Measurements from ENCODE around the gene DNMT1. TPM values are rescaled to one million over a fixed set of nuclear protein-coding genes. Genes with fewer than 3 reads are reported as not detected.

Gene DNMT1
- total RNA-seq, 1 experiment from 2014 or later = 210 TPM

- TF ChIP-seq ZNF532 (CRISPR knock-in tag; IDR thresholded peaks at IDR 0.05; ENCODE audit: borderline replicate concordance) = no peak
- TF ChIP-seq, protein P1, sequence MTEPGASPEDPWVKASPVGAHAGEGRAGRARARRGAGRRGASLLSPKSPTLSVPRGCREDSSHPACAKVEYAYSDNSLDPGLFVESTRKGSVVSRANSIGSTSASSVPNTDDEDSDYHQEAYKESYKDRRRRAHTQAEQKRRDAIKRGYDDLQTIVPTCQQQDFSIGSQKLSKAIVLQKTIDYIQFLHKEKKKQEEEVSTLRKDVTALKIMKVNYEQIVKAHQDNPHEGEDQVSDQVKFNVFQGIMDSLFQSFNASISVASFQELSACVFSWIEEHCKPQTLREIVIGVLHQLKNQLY (CRISPR knock-in tag; IDR thresholded peaks at IDR 0.05) = no peak
Measured at GRCh38 chr19:10224337-10224736, 29.6 kb upstream of the DNMT1 start (continued).

GRCh38 chr19:10223488-10224213, 28.9 kb upstream of the DNMT1 start:
- Mint-ChIP-seq H3K9me3 (peaks cover 4% of the 10 kb centered on the region; the same call in 1 of the 2 replicates), H3K27ac (no peak overlapping the region; the same call in 1 of the 2 replicates), H3K27me3 (ENCODE audit: low read depth) (no peaks in the 10 kb centered on the region), H3K4me1 (peaks cover 5% of the 10 kb centered on the region), H3K4me3 (no peak overlapping the region), H3K36me3 (peaks cover 8% of the 10 kb centered on the region)
- DNase-seq (ENCODE audit: low spot score) = no peak
- CTCF ChIA-PET = no interaction called here
- POLR2A ChIA-PET = no interaction called here
- ATAC-seq = no peak
- TF ChIP-seq NR3C1 (CRISPR knock-in tag; conservative IDR thresholded peaks at IDR 0.05; ENCODE audit: low read depth) (no peak), GABPB1 (CRISPR knock-in tag; IDR thresholded peaks at IDR 0.05) (no peak), EMX1 (CRISPR knock-in tag; IDR thresholded peaks at IDR 0.05) (no peak), MYBL2 (CRISPR knock-in tag; IDR thresholded peaks at IDR 0.05) (no peak), ZNF281 (CRISPR knock-in tag; IDR thresholded peaks at IDR 0.05) (no peak), USF2 (CRISPR knock-in tag; IDR thresholded peaks at IDR 0.05) (no peak), OVOL2 (CRISPR knock-in tag; IDR thresholded peaks at IDR 0.05; ENCODE audit: borderline replicate concordance) (no peak), PRDM15 (CRISPR knock-in tag; IDR thresholded peaks at IDR 0.05) (no peak), HMGA2 (CRISPR knock-in tag; IDR thresholded peaks at IDR 0.05) (no peak), NFYB (CRISPR knock-in tag; conservative IDR thresholded peaks at IDR 0.05; ENCODE audit: low read depth) (no peak), GTF2I (CRISPR knock-in tag; conservative IDR thresholded peaks at IDR 0.05) (no peak), SP1 (CRISPR knock-in tag; conservative IDR thresholded peaks at IDR 0.05) (no peak), E2F4 (CRISPR knock-in tag; IDR thresholded peaks at IDR 0.05; ENCODE audit: borderline replicate concordance, low read depth) (no peak), ZNF423 (CRISPR knock-in tag; IDR thresholded peaks at IDR 0.05) (no peak), ZNF138 (CRISPR knock-in tag; conservative IDR thresholded peaks at IDR 0.05) (no peak), GRHL2 (CRISPR knock-in tag; IDR thresholded peaks at IDR 0.05; ENCODE audit: insufficient replicate concordance, severe bottlenecking) (no peak)
- TF ChIP-seq, protein P2, sequence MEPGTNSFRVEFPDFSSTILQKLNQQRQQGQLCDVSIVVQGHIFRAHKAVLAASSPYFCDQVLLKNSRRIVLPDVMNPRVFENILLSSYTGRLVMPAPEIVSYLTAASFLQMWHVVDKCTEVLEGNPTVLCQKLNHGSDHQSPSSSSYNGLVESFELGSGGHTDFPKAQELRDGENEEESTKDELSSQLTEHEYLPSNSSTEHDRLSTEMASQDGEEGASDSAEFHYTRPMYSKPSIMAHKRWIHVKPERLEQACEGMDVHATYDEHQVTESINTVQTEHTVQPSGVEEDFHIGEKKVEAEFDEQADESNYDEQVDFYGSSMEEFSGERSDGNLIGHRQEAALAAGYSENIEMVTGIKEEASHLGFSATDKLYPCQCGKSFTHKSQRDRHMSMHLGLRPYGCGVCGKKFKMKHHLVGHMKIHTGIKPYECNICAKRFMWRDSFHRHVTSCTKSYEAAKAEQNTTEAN (CRISPR knock-in tag; IDR thresholded peaks at IDR 0.05) = no peak
- TF ChIP-seq, protein P1 (CRISPR knock-in tag; IDR thresholded peaks at IDR 0.05) = no peak

Data from WTC11 (cell line).